Measurements from ENCODE around the gene KATNAL2.

The KATNAL2 gene

GRCh38 chr18:47113796-47114540, 196.6 kb downstream of the KATNAL2 start:
- DNase-seq (ENCODE audit: low read depth), result no peak

- DNase-seq (ENCODE audit: low read depth), result no peak
These were observed 197.8 kb downstream of the KATNAL2 start for GRCh38 chr18:47115205-47115604.

- peak; percentile 89 for DNase-seq (ENCODE audit: low read depth)
These were observed 201.6 kb downstream of the KATNAL2 start for GRCh38 chr18:47118981-47119380.

- peak; percentile 56 for DNase-seq (ENCODE audit: low read depth)
These were observed 203.0 kb downstream of the KATNAL2 start for GRCh38 chr18:47120428-47120827.

GRCh38 chr18:47121146-47121545, 203.7 kb downstream of the KATNAL2 start:
- no peak for DNase-seq (ENCODE audit: low read depth)

GRCh38 chr18:47141289-47141688, 223.9 kb downstream of the KATNAL2 start:
- no peak for DNase-seq (ENCODE audit: low read depth)

GRCh38 chr18:47143153-47143552, 225.8 kb downstream of the KATNAL2 start:
- no peak for DNase-seq (ENCODE audit: low read depth)

GRCh38 chr18:47143899-47144485, 226.6 kb downstream of the KATNAL2 start:
- no peak for DNase-seq (ENCODE audit: low read depth)

GRCh38 chr18:47146206-47146605, 228.8 kb downstream of the KATNAL2 start:
- DNase-seq (ENCODE audit: low read depth), result no peak

GRCh38 chr18:47149457-47150028, 232.1 kb downstream of the KATNAL2 start:
- DNase-seq (ENCODE audit: low read depth), result no peak

- DNase-seq (ENCODE audit: low read depth), result peak; percentile 71
These were observed 232.8 kb downstream of the KATNAL2 start, which contains the start of gene HDHD2 for GRCh38 chr18:47150029-47150823. HDHD2 (minus strand) TSS chr18:47150500; CDS start chr18:47136439, 14,061 bp downstream.

GRCh38 chr18:47150824-47151366, 233.5 kb downstream of the KATNAL2 start:
- no peak for DNase-seq (ENCODE audit: low read depth)

GRCh38 chr18:47151439-47151838, 234.0 kb downstream of the KATNAL2 start:
- DNase-seq (ENCODE audit: low read depth), result no peak

Data from amniotic epithelial cell (primary cell).